A673 (cell line): Measurements from ENCODE around the gene CHST1. TPM values are rescaled to one million over a fixed set of nuclear protein-coding genes. Genes with fewer than 3 reads are reported as not detected.

Experiments
- BruUV-seq: library from RNA; stranded (reverse); fragments of 400-500 nt; replicated peaks from 2 replicates; lab custom pipeline; 2021; lab: Mats Ljungman, UMichigan
- CTCF ChIA-PET: fragments of 300-600 bp; sonication (Branson Sonifier 250); formaldehyde crosslinking; loops from one replicate; lab custom pipeline; 2022; ENCODE audit warnings: antibody characterized with exemption; lab: Charles Lee
- POLR2A ChIA-PET: fragments of 300-600 bp; sonication (Branson Sonifier 250); formaldehyde crosslinking; loops from one replicate; lab custom pipeline; 2022; ENCODE audit warnings: antibody characterized with exemption; ENCODE audit not compliant: low non-redundant PET; lab: Charles Lee
- DNase-seq: peaks from one replicate; pipeline ENCODE4 v3.0.0-alpha.2; 2015; ENCODE audit warnings: low spot score
- H3K27ac ChIP-seq: fragments of 200-600 bp; sonication (generic); 2 replicates; pipeline ENCODE4 v1.5.1; 2016; ENCODE audit warnings: mixed run types, low read depth, mild to moderate bottlenecking, mixed read lengths, antibody characterized with exemption, low read length; ENCODE audit not compliant: poor library complexity, severe bottlenecking
- H3K27me3 ChIP-seq: fragments of 200-600 bp; sonication (generic); replicated peaks from 2 replicates; pipeline ENCODE4 v1.6.1; 2017; ENCODE audit warnings: mixed run types, low read depth, mild to moderate bottlenecking, mixed read lengths, antibody characterized with exemption, low read length; ENCODE audit not compliant: insufficient read depth, poor library complexity
- H3K36me3 ChIP-seq: fragments of 200-600 bp; sonication (generic); 2 replicates; pipeline ENCODE4 v1.6.1; 2016; ENCODE audit warnings: mixed run types, mild to moderate bottlenecking, mixed read lengths, antibody characterized with exemption, low read length; ENCODE audit not compliant: insufficient read depth, poor library complexity, severe bottlenecking
- H3K4me1 ChIP-seq: fragments of 200-600 bp; sonication (generic); 2 replicates; pipeline ENCODE4 v1.6.1; 2017; ENCODE audit warnings: mixed run types, mild to moderate bottlenecking, mixed read lengths, antibody characterized with exemption, low read length; ENCODE audit not compliant: insufficient read depth, poor library complexity, severe bottlenecking
- H3K4me3 ChIP-seq: fragments of 200-600 bp; sonication (generic); 2 replicates; pipeline ENCODE4 v1.5.1; 2016; ENCODE audit warnings: low read depth, mixed run types, mild to moderate bottlenecking, mixed read lengths, low read length; ENCODE audit not compliant: poor library complexity, severe bottlenecking
- H3K9me3 ChIP-seq: fragments of 200-600 bp; sonication (generic); 2 replicates; pipeline ENCODE4 v1.6.1; 2016; ENCODE audit warnings: mixed run types, low read depth, mild to moderate bottlenecking, mixed read lengths, antibody characterized with exemption, low read length; ENCODE audit not compliant: poor library complexity, severe bottlenecking
- EZH2 ChIP-seq: fragments of 200-600 bp; sonication (generic); IDR thresholded peaks from 2 replicates; pipeline ENCODE4 v1.6.1; 2017; ENCODE audit warnings: borderline replicate concordance, low read depth, mild to moderate bottlenecking, mixed read lengths, antibody characterized with exemption, low read length; ENCODE audit not compliant: poor library complexity, severe bottlenecking
- intact Hi-C: fragments of 100-400 bp; cut with micrococcal nuclease; formaldehyde crosslinking; loops from one replicate; pipeline ENCODE4 v1.10.0; 2022; ENCODE audit not compliant: unreplicated experiment
- total RNA-seq: library from RNA; stranded (reverse); gene quantifications from 2 replicates; pipeline ENCODE4 v1.2.3, GENCODE V29; 2021
- TF ChIP-seq, protein P1 (sequence below): fragments of 300-800, 200-600 bp; sonication (generic); conservative IDR thresholded peaks from 2 replicates; pipeline ENCODE4 v1.5.1; 2017; ENCODE audit warnings: low read depth, mild to moderate bottlenecking, antibody characterized with exemption, low read length, moderate library complexity, mixed read lengths

The CHST1 gene
- total RNA-seq, 1 experiment from 2014 or later, result 17.0 TPM

- ChIA-PET POLR2A (no interaction called here), CTCF (no interaction called here)
- H3K27me3 ChIP-seq, result no peaks in the 10 kb centered on the region
- TF ChIP-seq, protein P1, sequence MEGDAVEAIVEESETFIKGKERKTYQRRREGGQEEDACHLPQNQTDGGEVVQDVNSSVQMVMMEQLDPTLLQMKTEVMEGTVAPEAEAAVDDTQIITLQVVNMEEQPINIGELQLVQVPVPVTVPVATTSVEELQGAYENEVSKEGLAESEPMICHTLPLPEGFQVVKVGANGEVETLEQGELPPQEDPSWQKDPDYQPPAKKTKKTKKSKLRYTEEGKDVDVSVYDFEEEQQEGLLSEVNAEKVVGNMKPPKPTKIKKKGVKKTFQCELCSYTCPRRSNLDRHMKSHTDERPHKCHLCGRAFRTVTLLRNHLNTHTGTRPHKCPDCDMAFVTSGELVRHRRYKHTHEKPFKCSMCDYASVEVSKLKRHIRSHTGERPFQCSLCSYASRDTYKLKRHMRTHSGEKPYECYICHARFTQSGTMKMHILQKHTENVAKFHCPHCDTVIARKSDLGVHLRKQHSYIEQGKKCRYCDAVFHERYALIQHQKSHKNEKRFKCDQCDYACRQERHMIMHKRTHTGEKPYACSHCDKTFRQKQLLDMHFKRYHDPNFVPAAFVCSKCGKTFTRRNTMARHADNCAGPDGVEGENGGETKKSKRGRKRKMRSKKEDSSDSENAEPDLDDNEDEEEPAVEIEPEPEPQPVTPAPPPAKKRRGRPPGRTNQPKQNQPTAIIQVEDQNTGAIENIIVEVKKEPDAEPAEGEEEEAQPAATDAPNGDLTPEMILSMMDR, result no peak
- no peak for TF ChIP-seq EZH2
- intact Hi-C loops, result no loop called here
- no peak overlapping the region for H3K27ac ChIP-seq
- BruUV-seq, result no TSS peak
- no peak for DNase-seq
- H3K4me3 ChIP-seq, result no peak overlapping the region
- H3K9me3 ChIP-seq, result no peaks in the 10 kb centered on the region
- no peaks in the 10 kb centered on the region for H3K36me3 ChIP-seq
- no peaks in the 10 kb centered on the region for H3K4me1 ChIP-seq
These were observed 23.1 kb upstream of the CHST1 start for GRCh38 chr11:45688472-45689033.

DNA sequence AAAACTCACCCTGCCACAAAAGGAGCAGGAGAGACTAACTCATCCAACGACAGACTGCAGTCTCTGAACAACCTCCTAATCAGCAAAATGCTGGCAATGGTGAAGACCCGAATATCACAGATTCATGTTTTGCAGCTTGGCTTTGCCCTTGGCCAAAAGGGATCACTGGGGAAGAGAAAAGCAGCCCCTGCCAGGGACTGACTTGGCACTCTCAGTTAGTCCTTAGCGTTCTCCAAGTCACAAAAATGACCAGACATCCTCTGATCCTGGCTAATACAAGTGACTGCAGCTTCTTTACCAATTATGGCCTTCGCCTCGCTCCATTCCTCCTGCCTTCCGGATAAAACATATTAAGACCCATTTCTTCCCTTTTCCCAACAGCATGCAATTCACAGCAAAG is 22.4 kb upstream of the CHST1 start:
- BruUV-seq, result no TSS peak
- no peaks in the 10 kb centered on the region for H3K9me3 ChIP-seq
- TF ChIP-seq EZH2, result no peak
- TF ChIP-seq, protein P1, result no peak
- DNase-seq, result no peak
- no peaks in the 10 kb centered on the region for H3K36me3 ChIP-seq
- no peaks in the 10 kb centered on the region for H3K4me1 ChIP-seq
- H3K4me3 ChIP-seq, result no peak overlapping the region
- intact Hi-C loops, result no loop called here
- H3K27me3 ChIP-seq, result no peaks in the 10 kb centered on the region
- CTCF ChIA-PET, result no interaction called here
- POLR2A ChIA-PET, result no interaction called here
- H3K27ac ChIP-seq, result no peak overlapping the region

DNA sequence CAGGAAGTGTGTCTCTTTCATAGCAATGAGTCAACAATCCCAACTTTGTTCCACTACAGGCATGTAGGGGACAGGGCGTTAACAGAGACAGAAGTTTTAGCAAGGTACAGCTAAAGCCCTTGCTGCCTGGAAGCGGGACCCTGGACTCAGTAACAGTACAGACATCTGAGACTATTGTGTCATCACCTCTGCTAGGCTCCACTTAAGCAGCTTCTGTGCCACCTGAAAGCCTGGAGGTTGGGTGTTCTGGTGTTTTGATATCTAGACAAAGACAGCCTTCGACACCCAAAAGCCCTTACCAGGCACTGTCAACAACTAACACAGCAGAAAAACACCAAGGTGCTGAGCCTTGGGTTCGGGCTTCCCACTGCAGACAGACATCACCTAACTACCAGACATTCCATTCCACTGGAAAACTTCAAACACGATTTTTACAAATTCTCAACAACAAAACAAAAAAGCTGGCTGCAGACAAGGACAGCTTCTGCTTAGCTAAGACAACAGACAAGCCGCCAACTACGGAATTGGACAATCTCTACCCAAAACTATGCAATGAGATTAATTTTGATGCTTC is 20.6 kb upstream of the CHST1 start:
- H3K36me3 ChIP-seq, result no peaks in the 10 kb centered on the region
- H3K4me3 ChIP-seq, result no peak overlapping the region
- CTCF ChIA-PET, result no interaction called here

More for the DNA sequence above, 20.6 kb upstream of the CHST1 start:
- no peaks in the 10 kb centered on the region for H3K9me3 ChIP-seq
- intact Hi-C loops, result no loop called here
- H3K27me3 ChIP-seq, result no peaks in the 10 kb centered on the region
- no peak overlapping the region for H3K27ac ChIP-seq
- POLR2A ChIA-PET, result interaction anchor here (0.6 kb wide), 1 partner anchor 10 kb away, joined by 3 read pairs; no protein-coding TSS in a partner anchor
- H3K4me1 ChIP-seq, result no peaks in the 10 kb centered on the region
- TF ChIP-seq, protein P1, result no peak
- TF ChIP-seq EZH2, result no peak
- no TSS peak for BruUV-seq
- no peak for DNase-seq
